Measurements from ENCODE around the gene FGF2.

DNA sequence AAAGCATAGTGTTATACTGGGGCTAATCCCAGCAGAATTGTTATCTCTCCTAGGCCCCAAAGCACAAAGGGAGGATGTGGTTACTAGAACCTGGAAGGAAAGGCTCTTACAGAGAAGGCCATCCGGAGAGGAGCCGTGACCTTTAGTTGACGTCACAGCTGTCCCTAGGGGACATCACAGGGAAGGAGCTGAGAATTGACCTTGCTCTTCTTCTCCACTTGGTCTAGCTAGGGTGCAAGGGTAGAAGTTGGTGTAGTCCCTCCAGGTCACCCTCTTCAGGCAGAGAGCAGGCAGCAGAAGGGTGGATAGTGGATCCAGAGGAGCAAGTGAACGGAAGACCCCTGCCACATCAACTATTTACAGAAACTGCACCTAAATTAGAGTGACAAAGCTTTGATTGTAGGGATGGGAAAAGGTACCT is 22.8 kb upstream of the FGF2 start:
- TF ChIP-seq, protein P1, sequence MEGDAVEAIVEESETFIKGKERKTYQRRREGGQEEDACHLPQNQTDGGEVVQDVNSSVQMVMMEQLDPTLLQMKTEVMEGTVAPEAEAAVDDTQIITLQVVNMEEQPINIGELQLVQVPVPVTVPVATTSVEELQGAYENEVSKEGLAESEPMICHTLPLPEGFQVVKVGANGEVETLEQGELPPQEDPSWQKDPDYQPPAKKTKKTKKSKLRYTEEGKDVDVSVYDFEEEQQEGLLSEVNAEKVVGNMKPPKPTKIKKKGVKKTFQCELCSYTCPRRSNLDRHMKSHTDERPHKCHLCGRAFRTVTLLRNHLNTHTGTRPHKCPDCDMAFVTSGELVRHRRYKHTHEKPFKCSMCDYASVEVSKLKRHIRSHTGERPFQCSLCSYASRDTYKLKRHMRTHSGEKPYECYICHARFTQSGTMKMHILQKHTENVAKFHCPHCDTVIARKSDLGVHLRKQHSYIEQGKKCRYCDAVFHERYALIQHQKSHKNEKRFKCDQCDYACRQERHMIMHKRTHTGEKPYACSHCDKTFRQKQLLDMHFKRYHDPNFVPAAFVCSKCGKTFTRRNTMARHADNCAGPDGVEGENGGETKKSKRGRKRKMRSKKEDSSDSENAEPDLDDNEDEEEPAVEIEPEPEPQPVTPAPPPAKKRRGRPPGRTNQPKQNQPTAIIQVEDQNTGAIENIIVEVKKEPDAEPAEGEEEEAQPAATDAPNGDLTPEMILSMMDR (IDR thresholded peaks at IDR 0.05): no peak
- TF ChIP-seq EZH2 (IDR thresholded peaks at IDR 0.05; ENCODE audit: borderline replicate concordance, insufficient read depth, low read depth, low read length, poor library complexity, severe bottlenecking): no peak
